Measurements from ENCODE around the gene HOXB9.

HOXB9 gene

GRCh38 chr17:48630925-48631692 is 5.0 kb upstream of the HOXB9 start:
- TF ChIP-seq CTCF (IDR thresholded peaks at IDR 0.05), result no peak

- TF ChIP-seq CTCF (IDR thresholded peaks at IDR 0.05), result no peak
These were observed 4.1 kb upstream of the HOXB9 start for GRCh38 chr17:48630009-48630924.

GRCh38 chr17:48629411-48629759 is 3.2 kb upstream of the HOXB9 start:
- TF ChIP-seq CTCF (IDR thresholded peaks at IDR 0.05), result no peak

- TF ChIP-seq CTCF (IDR thresholded peaks at IDR 0.05), result no peak
These were observed 2.7 kb upstream of the HOXB9 start for GRCh38 chr17:48628649-48629410.

GRCh38 chr17:48627623-48628521 is 1.7 kb upstream of the HOXB9 start:
- no peak for TF ChIP-seq CTCF (IDR thresholded peaks at IDR 0.05)

- no peak for TF ChIP-seq CTCF (IDR thresholded peaks at IDR 0.05)
These were observed 1.0 kb upstream of the HOXB9 start for GRCh38 chr17:48627118-48627597.
